Upper lobe of right lung (tissue), 1 donor: ENCODE data around the gene PHLPP1. TPM values are rescaled to one million over a fixed set of nuclear protein-coding genes. Genes with fewer than 3 reads are reported as not detected.

ENCODE experiments used
- ATAC-seq: fragments of 200-7000 bp; cut with Tn5 transposase; one replicate; pipeline ENCODE4 v1.9.1; 2020; ENCODE audit warnings: mild to moderate bottlenecking, moderate library complexity
- DNase-seq: peaks from one replicate; pipeline ENCODE4 v3.0.0-alpha.2; 2020
- H3K27ac ChIP-seq: fragments of 200-600 bp; one replicate; pipeline ENCODE4 v1.8.0; 2022
- H3K27me3 ChIP-seq: fragments of 200-600 bp; one replicate; pipeline ENCODE4 v1.8.0; 2022; ENCODE audit warnings: mild to moderate bottlenecking
- H3K36me3 ChIP-seq: fragments of 200-600 bp; one replicate; pipeline ENCODE4 v1.8.0; 2022
- H3K4me1 ChIP-seq: fragments of 200-600 bp; one replicate; pipeline ENCODE4 v1.8.0; 2022
- H3K4me3 ChIP-seq: fragments of 200-600 bp; one replicate; pipeline ENCODE4 v1.8.0; 2022; ENCODE audit warnings: mild to moderate bottlenecking
- H3K9me3 ChIP-seq: fragments of 200-600 bp; one replicate; pipeline ENCODE4 v1.8.0; 2022
- intact Hi-C: fragments of 100-400 bp; cut with DNase I; formaldehyde crosslinking; loops from one replicate; pipeline ENCODE4 v1.11.0; 2022
- total RNA-seq: library from RNA; stranded (reverse); fragmentation: NEBNext Ultra II Directional; extraction: Animal tissue kit (Norgen Biotek cat#: 25700); gene quantifications from one replicate; pipeline ENCODE4 v1.2.1, GENCODE V29; 2021
- TF ChIP-seq, protein P1 (sequence below): fragments of 200-600 bp; IDR thresholded peaks from one replicate; pipeline ENCODE4 v1.8.0; 2022; ENCODE audit warnings: antibody characterized with exemption
- donor health status: DM: no; HTN: yes; CAD: no; lungs with severe emphysema.

The PHLPP1 gene
- total RNA-seq, 1 donor from 2014 or later: 11.9 TPM

- no peaks in the 10 kb centered on the region for H3K9me3 ChIP-seq
- no peak for ATAC-seq
- H3K4me1 ChIP-seq: no peaks in the 10 kb centered on the region
- H3K36me3 ChIP-seq: no peaks in the 10 kb centered on the region
- intact Hi-C loops: no loop called here
- DNase-seq: no peak
- H3K4me3 ChIP-seq: no peak overlapping the region
- H3K27me3 ChIP-seq: no peaks in the 10 kb centered on the region
- TF ChIP-seq, protein P1, sequence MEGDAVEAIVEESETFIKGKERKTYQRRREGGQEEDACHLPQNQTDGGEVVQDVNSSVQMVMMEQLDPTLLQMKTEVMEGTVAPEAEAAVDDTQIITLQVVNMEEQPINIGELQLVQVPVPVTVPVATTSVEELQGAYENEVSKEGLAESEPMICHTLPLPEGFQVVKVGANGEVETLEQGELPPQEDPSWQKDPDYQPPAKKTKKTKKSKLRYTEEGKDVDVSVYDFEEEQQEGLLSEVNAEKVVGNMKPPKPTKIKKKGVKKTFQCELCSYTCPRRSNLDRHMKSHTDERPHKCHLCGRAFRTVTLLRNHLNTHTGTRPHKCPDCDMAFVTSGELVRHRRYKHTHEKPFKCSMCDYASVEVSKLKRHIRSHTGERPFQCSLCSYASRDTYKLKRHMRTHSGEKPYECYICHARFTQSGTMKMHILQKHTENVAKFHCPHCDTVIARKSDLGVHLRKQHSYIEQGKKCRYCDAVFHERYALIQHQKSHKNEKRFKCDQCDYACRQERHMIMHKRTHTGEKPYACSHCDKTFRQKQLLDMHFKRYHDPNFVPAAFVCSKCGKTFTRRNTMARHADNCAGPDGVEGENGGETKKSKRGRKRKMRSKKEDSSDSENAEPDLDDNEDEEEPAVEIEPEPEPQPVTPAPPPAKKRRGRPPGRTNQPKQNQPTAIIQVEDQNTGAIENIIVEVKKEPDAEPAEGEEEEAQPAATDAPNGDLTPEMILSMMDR: no peak
- H3K27ac ChIP-seq: no peak overlapping the region
Observed at GRCh38 chr18:63000839-63001238, 285.5 kb downstream of the PHLPP1 start.

DNA sequence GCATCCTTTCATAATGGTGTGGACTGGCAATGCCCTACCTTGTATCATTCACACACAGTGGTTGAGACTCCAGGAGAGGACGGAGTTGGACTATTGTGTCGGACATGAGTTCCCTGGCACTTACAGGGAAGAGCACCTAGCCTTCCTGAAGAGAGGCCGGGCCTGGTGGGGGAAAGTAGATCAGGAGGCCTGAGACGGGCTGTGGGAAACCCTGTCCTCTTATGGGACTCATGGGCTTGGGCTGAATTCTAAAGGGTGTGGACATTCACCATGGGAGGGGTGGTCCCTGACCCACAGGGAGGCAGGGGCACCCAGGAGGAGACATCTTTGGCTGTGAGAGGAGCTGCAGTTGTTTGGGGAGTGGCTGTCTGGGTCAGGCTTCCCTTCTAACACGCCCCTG lies 286.5 kb downstream of the PHLPP1 start:
- no peak overlapping the region for H3K27ac ChIP-seq
- no peak overlapping the region for H3K4me3 ChIP-seq
- ATAC-seq (no peak), DNase-seq (no peak)
- intact Hi-C loops: no loop called here
- H3K36me3 ChIP-seq: no peaks in the 10 kb centered on the region
- no peaks in the 10 kb centered on the region for H3K9me3 ChIP-seq
- H3K4me1 ChIP-seq: no peaks in the 10 kb centered on the region
- TF ChIP-seq, protein P1: no peak
- no peaks in the 10 kb centered on the region for H3K27me3 ChIP-seq

GRCh38 chr18:63002305-63002704 lies 287.0 kb downstream of the PHLPP1 start:
- Histone ChIP-seq H3K4me1 (no peaks in the 10 kb centered on the region), H3K4me3 (no peak overlapping the region), H3K27me3 (no peaks in the 10 kb centered on the region), H3K36me3 (no peaks in the 10 kb centered on the region), H3K27ac (no peak overlapping the region), H3K9me3 (no peaks in the 10 kb centered on the region)
- intact Hi-C loops: no loop called here
- no peak for ATAC-seq
- TF ChIP-seq, protein P1: no peak
- no peak for DNase-seq

DNA sequence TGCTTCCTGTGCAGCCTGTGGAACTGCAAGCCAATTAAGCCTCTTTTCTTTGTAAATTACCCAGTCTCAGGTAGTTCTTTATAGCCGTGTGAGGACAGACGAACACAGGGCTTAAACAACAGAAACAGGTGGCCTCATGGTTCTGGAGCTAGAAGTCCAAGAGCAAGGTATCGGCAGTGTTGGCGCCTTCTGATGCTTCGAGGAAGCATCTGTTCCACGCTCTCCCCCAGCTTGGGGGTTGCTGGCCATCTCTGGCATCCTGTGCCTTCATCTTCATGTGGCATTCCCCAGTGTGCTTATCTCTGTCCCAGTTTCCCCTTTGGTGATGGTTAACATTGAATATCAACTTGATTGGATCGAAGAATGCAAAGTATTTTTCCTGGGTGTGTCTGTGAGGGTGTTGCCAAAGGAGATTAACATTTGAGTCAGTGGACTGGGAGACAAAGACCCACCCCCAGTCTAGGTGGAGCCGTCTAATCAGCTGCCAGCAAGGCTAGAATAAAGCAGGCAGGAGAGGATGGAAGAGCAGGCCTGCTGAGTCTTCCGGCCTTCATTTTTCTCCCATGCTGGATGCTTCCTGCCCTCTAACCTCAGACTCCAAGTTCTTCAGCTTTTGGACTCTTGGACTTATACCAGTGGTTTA lies 287.6 kb downstream of the PHLPP1 start:
- no peak for DNase-seq
- Histone ChIP-seq H3K36me3 (no peaks in the 10 kb centered on the region), H3K9me3 (no peaks in the 10 kb centered on the region), H3K27me3 (no peaks in the 10 kb centered on the region), H3K4me1 (no peaks in the 10 kb centered on the region), H3K4me3 (no peak overlapping the region), H3K27ac (no peak overlapping the region)
- TF ChIP-seq, protein P1: no peak
- ATAC-seq: no peak
- intact Hi-C loops: no loop called here

- Histone ChIP-seq H3K36me3 (no peaks in the 10 kb centered on the region), H3K9me3 (no peaks in the 10 kb centered on the region), H3K4me1 (no peaks in the 10 kb centered on the region), H3K4me3 (no peak overlapping the region), H3K27ac (no peak overlapping the region), H3K27me3 (no peaks in the 10 kb centered on the region)
- intact Hi-C loops: no loop called here
- TF ChIP-seq, protein P1: no peak
- no peak for ATAC-seq
- no peak for DNase-seq
Observed at GRCh38 chr18:63003899-63004298, 288.6 kb downstream of the PHLPP1 start.
